Stimulated activated CD4-positive, alpha-beta T cell treated with anti-CD3 and anti-CD28 coated beads, Interleukin-1b, Interleukin-23, amount 100 ng/mL, for 4 hours (primary cell): Measurements from ENCODE around the gene PTGR2.
"Not testable (repeated sequence)": the region's sequence is repeated elsewhere in the genome, so short reads cannot be mapped to it uniquely, and the experiment has no call there.

ENCODE experiments used
- DNase-seq, 2 donors: peaks; one replicate each; pipeline ENCODE4 v3.0.0-alpha.2; 2020; ENCODE audit warnings: low read depth in 2 of 2

Gene PTGR2

DNA sequence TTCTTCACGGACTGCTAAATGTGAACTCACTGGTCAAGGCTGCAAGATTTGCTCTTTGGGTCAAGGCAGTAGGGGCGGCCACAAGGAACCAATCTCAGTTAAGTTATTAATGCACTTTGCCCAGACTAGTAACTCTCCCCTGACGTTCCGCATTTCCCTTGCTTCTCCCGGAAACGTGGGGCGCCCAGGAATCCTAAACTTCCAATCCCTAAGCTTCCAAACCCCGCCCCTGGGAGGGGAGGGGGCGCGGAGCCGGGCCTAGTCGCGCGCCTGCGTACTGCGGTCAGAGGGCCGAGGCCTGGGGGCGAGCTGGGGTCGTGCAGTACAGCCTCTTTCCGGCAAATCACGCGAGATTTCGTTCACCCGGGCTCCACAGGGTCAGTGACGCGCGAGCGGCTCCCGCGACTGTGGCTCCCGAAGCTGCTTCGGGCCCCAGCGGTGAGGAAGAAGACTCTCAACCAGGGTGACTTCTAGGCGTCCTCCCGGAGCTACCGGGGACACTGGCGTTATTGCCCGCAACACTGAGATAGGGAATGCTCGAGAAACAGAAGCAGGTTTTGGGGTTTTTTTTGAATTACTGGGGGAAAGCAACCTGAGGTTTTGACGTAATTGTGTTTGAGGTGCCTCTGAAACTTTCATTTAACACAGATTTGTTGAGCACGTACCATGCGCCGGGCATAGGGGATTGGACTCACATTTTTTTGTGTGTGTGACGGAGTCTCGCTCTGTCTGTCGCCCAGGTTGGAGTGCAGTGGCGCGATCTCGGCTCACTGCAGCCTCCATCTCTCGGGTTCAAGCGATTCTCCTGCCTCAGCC is at the start of gene PTGR2:
PTGR2 (plus strand) TSS at position 265 of the 816 bp plus-strand sequence. CDS start 7,032 bp downstream, outside the sequence.
- peak; percentile 74 to 85 for DNase-seq

DNA sequence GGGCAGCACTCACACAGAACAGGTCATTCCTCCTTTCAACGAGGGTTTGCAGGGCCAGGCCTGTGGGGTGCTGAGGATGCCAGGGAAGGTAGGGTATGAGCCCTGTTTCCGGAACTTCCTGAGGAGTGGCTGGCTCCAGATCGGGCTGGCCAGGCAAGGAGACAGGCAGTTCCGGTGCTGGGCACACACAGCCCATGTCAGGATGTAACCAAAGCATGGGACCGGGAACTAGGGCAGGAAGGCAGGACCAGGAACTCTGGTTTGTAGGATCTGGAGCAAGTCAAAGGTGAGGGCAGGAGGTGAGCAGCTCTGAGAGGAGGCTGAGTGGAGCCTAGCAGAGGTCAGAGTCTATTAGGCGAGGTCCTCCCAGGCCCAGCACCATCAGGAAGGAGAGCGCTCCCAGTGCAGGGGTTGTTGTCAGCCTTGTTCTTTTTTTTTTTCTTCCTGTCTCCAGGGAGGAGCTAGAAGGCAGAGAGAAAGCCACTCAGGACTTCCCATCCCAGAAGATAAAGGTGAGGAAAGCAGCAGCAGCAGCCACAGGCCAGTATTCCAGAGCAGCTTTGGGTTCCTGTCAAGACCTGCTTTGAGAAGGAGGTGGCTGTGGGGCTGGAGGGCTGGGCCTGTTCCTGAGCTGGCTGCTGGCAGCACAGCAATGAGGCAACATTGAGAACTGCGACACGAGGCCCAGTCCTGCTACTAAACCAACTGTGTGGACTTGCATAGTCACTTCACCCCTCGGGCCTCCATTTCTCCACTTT is 49.0 kb upstream of the PTGR2 start:
- DNase-seq: no peak

DNA sequence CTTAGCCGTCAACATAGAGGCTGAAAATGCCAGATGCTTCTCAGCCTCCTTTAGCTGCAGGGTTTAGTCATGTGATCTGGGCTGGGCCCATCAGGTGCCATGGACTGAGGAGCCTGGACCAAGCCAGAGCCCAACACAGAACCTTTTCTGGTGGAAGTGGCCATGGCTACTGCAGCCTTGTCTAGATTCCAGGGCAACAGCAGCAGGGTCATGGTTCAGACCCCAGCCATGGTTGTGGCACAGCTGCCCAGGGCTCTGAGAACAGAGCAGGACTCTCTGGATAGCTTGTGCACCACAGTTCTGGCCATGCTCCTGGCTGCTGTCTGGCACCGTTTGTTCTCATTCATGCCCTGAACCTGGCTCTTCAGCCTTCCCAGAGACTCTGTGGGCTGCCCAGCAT is 47.0 kb upstream of the PTGR2 start:
- DNase-seq: no peak

DNA sequence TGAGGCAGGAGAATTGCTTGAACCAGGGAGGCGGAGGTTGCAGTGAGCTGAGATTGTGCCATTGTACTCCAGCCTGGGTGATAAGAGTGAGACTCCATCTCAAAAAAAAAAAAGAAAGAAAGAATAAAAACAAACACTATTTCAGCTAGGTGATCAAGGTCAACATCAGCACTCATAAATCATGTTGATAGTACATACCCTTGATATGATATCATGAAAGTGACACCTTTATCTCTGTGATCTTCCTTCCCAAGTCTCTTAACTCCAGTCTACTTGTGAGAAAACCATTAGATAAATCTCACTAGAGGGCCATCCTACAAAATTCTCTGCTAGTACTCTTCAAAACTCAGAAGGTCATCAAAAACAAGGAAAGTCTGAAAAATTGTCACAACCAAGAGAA is 44.2 kb upstream of the PTGR2 start:
- DNase-seq: no peak

DNA sequence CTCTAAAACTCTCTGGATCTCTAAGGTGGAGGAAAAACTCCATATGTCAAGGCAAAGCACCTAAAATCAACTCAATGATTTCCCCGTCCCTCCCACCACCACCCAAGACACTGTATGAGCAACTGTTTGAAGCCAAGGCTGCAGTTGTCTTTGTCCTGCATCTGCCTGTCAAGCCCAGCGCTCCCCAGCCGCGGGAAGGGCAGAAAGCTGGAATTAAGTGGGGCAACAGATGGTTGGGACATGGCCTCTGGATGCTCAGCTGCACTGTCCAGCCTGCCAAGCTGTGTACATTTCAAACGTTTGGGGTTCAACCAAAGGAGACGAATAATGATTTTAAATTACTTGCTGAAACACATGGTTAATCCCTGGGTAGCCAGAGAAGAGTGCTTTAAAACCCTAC is 42.2 kb upstream of the PTGR2 start:
- no peak for DNase-seq

DNA sequence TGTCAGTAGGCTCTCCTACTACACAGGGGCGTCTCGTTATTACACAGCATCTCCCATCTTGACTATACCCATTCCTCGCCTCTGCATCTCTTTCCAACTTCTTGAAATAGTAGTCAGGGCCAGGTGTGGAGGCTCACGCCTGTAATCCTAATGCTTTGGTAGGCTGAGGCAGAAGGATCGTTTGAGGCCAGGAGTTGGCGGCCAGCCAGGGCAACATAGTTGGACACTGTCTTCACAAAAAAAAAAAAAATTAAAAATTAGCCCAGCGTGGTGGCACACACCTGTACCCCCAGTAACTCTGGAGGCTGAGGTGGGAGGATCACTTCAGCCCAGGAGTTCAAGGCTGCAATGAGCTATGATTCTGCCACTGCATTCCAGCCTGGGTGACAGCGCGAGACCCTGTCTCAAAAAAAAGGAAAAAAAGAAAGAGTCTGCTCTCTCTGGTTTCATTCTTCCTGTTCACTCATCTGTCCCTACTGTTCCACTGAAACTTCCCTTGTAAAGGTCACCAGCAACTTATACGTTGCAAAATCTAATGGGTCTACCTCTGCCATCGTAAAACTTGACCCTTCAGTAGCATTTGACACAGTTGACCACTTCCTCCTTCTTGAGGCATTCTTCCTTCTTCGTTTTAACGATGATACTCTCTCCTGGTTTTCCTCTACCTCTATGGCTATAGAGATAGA is 41.0 kb upstream of the PTGR2 start:
- no peak for DNase-seq

DNA sequence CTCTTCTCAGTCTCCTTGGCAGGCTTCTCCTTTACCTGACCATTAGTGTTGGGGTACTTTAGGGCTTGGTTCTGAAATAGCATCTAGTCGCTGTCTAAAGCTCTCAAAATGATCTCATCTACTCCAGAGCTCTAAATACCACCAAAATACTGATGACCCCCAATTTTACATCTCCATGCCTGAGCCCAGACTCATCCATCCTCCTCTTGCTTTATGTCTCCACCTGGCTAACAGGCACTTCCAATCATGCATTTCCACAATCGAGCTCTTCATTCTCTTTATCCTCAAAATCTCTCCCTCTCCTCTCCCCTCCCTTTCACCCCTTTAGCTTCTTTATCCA is 40.5 kb upstream of the PTGR2 start:
- no peak for DNase-seq

DNA sequence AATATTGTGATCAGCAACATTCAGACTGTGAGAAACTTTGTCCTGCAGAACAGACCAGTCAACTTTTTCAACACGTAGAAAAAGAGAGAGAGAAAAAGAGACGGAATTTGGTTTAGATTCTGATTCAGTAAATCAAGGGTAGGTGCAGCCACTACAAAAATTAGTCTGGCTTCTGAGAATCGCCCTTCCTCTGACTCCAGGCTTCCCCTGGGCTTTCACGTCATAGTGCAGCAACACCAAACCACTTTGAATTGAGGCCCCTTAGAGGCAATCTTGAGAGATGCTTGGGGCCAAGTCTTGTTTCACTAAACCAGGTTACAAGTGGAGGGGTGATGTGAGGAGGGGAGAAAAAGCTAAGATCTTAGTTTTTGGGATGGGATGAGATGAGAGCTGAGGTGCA is 37.5 kb upstream of the PTGR2 start:
- no peak for DNase-seq

DNA sequence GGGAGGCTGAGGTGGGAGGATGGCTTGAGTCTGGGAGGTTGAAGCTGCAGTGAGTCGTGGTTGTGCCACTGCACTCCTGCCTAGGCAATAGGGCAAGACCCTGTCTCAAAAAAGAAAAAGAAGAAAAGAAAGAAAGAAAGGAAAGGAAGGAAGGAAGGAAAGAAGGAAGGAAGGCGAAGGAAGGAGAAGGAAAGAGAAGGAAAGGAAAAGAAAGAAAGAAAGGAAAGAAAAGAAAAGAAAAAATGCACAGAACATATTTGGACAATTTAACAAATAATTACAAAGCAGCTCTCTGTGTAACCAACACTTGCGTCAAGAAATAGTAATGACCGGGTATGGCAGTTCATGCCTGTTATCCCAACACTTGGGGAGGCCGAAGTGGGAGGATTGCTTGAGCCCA is 35.8 kb upstream of the PTGR2 start:
- DNase-seq: no peak

DNA sequence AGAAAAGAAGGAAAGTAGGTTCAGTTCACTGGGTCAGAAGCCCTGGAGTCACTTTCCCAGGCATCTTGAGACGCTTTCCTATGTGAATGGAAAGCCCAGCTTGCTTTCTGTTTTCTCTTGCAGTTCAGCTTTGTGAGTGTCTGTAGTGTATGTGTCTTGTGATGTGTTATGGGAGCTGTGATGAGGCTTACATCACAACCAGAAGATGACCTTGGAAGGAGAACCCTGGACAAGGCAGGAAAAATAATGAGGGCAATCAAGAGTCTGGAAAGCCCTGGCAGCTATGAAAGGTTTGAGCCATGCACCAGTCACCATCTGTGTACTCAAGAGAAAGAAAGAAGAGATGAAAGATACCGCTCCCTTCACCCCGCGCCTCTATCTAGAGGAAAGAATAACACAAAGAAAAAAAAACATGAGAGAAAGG is 35.2 kb upstream of the PTGR2 start:
- no peak for DNase-seq

DNA sequence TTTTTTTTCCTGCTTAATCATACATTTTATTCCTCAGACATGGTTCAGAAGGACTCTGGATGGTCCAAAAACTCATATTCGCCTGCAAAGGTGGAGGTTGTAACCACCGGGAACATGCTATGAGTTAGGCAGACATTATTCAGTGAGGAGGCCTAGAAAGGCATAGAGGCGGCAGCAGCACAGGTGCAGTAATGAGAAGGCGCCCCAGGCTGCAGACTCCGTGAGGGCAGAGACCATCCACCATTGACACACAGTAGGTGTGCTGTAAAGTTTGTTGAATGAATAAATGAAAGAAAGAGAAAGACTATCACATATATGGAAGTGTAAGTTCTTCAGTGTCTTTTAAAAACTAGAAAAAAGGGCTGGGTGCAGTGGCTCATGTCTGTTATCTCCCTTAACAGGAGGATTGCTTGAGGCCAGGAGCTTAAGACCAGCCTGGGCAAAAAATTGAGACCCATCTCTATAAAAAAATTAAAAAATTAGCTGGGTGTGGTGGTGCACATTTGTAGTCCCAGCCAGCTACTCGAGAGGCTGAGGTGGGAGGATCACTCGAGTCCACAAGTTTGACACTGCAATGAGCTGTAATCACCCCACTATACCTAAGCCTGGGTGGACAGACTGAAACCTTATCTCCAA is 34.5 kb upstream of the PTGR2 start:
- DNase-seq: no peak

DNA sequence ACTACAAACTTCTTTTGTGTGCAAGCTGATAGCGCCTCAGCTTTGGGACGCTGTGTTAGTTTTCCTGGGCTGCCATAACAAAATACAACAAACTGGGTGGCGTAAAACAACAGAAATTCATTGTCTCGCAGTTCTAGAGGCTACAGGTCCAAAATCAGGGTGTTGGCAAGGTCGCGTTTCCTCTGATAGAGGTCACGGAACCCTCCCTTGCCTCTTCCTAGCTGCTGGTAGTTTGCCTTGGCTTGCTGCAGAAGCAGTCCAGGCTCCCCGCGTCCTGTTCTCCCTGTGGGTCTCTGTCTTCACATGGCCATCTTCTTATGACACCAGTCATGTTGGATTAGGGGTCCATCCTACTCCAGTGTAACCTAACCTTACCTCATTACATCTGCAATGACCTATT is 32.8 kb upstream of the PTGR2 start:
- no peak for DNase-seq

DNA sequence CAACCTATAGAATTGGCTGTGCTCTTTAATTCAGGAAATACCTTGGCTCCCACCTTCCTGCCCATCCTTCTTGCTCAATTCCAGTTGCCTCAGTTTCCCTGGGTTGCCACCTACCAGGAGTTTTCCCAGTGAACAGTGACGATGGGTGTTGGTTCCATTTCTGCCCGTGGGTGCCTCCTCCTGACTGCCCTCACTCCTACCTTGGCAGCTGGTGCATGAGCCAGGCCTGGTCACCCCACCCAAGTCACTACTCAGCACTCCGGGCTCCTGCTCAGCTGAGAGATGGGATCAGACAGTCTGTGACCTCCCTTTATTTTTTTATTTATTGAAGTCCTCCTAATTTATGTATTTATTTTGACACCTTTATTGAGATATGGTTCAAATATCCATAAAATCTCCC is 31.0 kb upstream of the PTGR2 start:
- DNase-seq: no peak

DNA sequence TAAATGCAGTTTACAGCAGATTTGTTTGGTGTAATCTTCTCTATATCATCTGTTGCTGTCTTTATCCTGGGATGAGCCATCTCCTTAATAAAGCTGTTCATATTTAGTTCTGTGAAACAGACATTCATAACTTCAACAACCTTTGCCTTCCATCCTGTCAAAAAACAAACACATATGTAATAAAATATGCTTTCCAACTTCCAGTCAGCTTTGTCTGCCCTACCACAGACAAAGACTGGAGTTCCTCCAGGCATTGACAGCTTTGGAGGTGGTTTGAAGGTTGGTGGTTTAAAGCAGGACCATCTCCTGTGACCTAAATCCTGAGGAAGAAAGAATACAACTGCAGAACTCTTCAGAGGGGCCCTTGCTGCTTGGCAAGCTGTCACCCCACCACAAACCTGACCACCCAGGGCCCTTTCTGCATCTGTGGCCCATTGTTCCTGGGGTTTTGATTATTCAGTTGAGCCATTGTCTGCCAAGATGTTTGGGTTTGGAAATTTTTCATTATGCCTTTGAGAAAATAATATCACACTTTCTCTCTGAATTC is 28.2 kb upstream of the PTGR2 start:
- DNase-seq: no peak

DNA sequence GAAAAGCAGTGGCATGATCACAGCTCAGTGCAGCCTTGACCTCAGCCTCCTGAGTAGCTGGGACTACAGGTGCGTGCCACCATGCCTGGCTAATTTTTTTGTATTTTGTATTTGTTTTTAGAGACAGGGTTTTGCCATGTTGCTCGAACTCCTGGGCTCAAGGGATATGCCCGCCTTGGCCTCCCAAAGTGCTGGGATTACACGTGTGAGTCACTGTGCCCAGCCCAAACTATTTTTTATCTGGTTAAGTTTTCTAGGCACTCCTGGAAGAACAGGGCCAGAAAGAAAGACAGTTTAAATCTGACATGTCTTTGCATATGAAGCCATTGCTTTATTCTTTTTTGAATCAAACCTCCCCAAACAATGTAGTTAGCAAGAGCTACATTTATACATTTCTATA is 27.5 kb upstream of the PTGR2 start:
- DNase-seq: no peak

DNA sequence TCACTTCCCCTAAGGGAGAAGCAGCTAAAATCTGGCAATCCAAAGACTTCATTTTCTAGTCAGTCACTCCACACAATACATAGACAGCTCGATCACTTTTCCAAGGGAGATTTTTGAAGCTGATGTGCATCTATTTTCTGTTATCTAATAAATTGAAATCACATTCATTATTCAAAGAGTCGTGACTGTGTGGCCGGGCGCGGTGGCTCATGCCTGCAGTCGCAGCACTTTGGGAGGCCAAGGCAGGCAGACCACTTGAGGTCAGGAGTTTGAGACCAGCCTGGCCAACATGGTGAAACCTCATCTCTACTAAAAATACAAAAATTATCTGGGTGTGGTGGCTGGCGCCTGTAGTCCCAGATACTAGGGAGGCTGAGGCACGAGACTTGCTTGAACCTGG is 27.1 kb upstream of the PTGR2 start:
- no peak for DNase-seq

DNA sequence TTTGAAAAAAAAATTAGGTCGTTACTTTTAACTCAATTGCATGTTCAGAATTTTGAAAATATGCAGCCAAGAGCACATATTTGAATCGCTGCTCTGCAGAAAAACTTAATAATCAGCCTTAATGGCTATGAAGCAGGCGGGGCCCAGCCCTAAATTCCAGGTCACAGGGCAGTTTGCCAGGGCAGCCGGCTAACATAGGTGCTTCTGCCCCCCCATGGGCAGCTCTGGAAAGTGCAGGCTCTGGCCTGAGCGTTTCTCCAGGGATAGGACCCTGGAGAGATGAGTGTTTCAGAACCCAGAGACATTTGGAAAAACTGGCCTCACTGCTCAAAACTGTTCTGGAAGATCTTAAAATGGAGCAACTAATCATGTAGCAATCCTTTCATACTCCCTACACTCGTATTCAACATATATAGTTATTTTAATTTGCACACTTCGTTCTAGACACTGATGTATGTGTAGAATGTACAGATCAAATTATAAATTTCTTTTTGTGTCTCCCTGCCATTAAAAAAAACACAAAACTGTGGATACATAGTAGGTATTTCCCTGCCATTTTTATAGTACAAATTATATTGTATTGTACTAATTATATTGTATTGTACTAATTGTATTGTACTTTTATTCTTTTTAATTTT is 26.0 kb upstream of the PTGR2 start:
- peak; percentile 71 to 73 for DNase-seq

DNA sequence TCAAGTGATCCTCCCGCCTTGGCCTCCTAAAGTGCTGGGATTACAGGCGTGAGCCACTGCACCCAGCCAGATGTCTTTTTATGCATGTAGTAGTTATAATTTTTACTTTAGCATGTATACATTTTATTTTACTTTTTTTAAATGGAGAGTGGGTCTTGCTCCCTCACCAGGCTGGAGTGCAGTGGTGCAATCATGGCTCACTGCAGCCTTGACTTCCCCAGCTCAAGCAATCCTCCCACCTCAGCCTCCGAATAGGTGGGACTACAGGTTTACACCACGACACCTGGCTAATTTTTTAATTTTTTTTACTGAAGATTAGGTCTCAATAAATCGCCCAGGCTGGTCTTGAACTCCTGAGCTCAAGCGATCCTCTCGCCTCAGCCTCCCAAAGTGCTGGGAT is 24.4 kb upstream of the PTGR2 start:
- not testable (repeated sequence) for DNase-seq

DNA sequence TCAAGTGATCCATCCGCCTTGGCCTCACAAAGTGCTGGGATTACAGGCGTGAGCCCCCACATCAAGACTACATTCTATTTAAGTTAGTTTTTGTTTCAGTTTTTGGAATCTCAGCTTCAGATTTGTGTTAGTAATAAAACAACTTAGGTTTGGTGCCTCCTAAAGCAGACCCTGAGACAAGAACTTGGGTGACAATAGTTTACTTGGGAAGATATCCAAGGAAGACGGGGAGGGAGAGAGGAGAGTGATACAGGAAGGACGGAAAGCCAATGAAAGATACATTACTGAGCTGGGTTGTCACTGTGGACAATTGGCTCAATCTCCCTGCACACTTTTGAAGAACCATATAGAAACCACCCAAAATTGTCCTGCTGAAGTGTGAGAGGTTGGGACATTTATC is 22.6 kb upstream of the PTGR2 start:
- DNase-seq: no peak

DNA sequence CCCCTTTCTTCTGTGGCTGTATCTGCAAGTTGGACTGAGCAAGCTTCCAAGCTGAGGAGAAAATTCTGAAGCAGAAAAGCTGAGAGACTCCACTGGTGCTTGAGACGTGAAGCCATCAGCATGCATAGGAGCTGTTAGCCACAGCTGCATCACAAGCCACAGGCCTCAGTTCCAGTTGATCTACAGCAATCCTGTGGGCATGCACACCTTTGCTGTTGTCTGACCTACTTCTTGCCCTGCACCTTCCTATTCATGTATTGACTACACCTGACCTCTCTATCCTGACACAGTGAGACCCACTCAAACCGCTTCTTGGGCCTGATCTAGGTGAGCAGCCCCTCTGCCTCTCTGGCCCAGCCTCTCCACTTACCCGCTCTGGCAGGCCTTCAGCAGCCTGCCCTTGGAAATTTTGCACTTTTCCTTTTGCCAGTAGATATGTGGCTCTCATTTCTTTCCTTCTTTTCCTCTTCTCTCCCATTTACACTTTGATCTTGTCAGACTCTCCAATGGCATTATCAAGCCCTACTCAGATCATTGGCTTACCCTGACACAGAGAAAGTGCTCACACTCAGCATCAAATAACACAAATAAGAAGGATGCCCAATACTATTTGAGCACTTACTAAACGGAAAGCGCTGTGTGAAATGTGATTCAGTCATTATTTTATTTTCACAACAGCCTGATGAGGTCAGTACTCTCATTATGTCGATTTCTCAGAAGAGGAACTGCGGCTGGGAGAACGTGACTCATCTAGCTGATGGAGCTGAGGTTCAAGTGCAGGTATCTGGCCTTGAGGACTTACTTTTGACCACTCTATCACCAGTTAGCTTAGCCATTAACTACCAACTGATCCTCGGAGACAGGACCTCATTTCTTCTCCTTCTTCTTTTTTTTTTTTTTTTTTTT is 21.9 kb upstream of the PTGR2 start:
- DNase-seq: no peak
